Cardiac septum (tissue), 1 donor: ENCODE measurements around the gene SPATA31C1. TPM values are rescaled to one million over a fixed set of nuclear protein-coding genes. Genes with fewer than 3 reads are reported as not detected.
"Not testable (repeated sequence)": the region's sequence is repeated elsewhere in the genome, so short reads cannot be mapped to it uniquely, and the experiment has no call there.

Source experiments
- DNase-seq: peaks from one replicate; pipeline ENCODE4 v3.0.0-alpha.2; 2020; ENCODE audit warnings: low spot score
- intact Hi-C: fragments of 100-400 bp; cut with DNase I; formaldehyde crosslinking; loops from one replicate; pipeline ENCODE4 v1.14.0; 2022
- total RNA-seq: library from RNA; stranded (reverse); fragmentation: NEBNext Ultra II Directional; extraction: Animal tissue kit (Norgen Biotek cat#: 25700); gene quantifications from one replicate; pipeline ENCODE4 v1.2.1, GENCODE V29; 2021
- donor health status: DM: no; HTN: no; CAD: no.

The SPATA31C1 gene
- total RNA-seq, 1 donor from 2014 or later = not detected

DNA sequence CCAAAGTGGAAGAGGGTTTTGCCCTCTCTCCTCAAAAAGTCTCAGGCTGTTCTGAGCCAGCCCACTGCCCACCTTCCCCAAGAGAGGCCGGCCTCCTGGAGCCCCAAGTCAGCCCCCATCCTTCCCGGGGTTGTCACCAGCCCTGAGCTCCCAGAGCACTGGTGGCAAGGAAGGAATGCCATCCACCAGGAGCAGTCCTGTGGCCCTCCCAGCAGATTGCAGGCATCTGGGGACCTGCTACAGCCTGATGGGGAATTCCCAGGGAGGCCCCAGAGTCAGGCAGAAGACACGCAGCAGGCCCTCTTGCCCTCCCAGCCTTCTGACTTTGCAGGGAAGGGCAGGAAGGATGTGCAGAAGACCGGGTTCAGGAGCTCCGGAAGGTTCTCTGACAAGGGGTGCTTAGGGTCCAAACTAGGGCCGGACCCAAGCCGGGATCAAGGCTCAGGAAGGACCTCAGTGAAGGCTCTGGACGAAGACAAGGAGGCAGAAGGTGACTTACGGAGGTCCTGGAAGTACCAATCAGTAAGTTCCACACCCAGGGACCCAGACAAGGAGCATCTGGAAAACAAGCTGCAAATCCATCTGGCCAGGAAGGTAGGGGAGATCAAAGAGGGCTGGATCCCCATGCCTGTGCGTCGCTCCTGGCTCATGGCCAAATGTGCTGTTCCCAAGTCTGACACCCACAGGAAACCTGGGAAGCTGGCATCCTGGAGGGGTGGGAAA lies 31.4 kb upstream of the SPATA31C1 start:
- peak; percentile 53 for DNase-seq
- intact Hi-C loops = no loop called here

DNA sequence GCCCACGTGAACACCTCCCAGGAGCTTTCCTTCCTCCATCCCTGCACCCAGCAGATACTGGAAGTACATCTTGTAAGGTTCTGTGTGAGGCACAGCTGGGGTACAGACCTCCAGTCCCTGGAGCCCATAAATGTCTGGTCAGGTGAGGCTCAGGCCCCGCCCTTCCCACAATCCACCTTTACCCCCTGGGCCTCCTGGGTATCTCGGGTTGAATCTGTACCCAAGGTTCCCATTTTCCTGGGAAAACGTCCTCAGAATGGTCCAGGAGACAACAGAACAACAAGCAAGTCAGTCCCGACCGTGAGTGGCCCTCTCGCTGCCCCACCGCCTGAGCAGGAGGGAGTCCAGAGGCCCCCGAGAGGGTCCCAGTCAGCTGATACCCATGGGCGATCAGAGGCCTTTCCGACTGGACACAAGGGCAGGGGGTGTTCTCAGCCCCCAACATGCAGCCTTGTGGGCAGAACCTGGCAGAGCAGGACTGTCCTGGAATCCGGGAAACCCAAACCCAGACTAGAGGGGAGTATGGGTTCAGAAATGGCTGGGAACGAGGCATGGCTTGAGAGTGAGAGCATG lies 30.7 kb upstream of the SPATA31C1 start:
- peak; percentile 72 for DNase-seq
- intact Hi-C loops = no loop called here

DNA sequence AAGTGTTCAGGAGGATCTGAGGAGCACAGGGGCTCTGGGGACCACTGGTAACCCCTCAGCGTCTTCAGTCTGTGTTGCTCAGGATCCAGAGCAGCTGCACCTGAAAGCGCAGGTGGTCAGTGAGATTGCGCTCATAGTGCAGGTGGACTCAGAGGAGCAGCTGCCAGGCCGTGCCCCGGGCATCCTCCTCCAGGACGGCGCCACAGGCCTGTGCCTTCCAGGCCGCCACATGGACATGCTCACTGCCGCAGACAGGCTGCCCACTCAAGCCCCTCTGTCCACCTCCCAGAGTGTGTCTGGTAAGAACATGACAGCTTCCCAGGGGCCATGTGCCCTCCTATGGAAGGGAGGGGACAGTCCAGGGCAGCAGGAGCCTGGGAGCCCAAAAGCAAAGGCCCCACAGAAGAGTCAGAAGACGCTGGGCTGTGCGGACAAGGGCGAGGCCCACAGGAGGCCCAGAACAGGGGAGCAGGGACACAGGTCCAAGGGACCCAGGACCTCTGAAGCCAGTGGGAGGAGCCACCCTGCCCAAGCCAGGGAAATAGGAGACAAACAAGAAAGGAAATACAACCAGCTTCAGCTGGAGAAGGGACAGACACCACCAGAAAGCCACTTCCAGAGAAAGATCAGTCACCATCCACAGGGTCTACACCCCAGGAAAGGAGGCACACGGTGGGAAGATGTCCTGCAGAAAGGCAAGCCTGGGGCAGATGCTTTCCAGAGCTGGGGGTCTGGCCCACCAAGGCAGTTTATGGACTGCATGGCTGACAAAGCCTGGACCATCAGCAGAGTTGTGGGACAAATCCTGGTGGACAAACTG lies 29.9 kb upstream of the SPATA31C1 start:
- intact Hi-C loops = no loop called here
- DNase-seq = peak; percentile 54

DNA sequence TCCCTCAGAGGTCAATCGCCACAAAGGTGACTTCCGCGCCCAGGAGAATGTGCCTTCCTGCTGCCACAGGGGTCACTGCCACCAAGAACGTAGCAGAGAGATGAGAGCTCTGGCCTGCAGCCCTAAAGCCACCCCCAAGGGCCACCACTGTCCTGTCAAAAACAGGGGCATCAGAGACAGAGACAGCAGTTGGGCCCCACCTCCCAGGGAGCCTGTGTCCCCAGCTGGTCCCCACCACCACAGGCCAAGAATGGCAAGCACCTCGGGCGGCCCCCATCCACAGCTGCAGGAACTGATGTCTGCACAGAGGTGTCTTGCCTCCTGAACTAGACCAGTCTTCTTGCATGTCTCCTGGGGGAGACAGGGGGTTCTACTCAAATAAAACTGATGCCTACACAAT lies 29.3 kb upstream of the SPATA31C1 start:
- intact Hi-C loops = no loop called here
- peak; percentile 72 for DNase-seq

DNA sequence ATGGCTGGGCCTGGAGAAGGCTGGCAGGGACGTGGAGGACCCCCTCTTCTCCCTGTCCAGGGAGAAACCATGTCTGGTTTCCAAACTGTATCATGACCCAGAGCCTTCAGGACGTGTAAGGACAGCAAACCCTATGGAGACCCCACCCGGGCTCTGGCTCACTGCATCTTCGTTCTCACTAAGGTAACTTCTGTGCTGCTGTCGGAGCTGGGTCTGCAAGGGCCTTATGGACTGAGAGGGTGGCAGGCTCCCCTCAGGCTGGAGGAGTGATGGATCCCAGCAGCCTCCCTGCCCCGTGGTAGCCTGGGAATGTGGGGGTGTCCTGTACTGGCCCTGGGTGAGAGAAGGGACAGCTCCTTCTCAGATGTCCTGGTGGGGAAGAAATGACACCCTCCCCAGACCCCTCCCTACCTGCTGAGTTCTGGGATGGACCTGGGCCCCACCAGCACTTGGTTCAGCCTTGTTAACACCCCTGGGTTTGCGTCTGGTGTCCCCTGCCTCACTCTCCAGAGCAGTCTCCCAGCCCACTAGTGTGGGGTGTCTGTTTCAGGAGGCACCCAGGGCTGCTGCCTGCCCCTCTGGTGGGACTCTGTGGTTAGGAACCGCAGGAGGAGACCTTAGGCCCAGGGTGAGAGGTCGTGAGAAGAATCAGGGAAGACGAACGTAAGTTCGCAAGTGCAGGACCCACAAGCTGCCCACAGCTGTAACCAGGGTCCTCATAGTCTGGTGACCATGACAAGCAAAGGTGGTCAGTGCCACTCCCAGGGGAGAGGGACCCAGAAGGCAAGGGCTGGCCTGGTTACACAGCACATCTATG lies 28.5 kb upstream of the SPATA31C1 start:
- intact Hi-C loops = no loop called here
- DNase-seq = peak; percentile 72

DNA sequence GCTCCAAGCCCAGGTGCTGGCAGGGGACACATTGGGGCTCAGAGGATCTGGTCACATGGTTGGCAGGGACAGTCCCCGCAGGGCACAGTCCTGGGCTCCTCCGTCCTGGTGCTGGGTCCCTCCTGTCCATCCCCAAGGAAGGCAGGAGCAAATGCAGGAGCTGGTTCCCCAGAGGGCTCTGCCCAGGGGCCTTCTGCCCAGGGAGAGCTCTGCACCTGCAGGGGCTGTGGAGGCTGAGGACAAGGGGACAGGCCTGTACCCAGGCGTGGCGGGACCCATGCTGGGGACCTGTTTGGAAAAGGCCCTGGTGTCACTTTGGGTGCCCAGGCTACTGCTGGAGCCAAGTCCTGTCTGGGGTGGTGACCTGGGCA lies 27.9 kb upstream of the SPATA31C1 start:
- intact Hi-C loops = no loop called here
- DNase-seq = peak; percentile 66

DNA sequence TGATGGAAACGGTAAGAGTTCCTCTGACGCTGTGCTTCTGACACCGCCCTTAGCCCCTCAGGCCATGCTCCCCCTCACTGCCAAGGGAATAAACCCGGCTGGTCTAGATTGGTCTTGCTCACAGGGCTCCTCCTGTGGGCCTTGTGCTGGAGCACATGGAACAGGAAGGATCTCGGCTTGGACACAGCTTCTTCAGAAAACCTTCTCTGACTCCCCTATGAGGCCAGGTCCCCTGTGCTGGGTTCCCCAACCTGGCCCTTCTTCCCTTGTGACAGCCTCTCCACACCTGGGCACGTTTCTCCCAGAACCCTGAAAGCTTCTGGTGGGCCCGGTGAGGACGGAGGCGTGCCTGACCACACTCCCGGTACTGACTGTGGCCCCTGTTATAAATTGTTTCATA lies 26.9 kb upstream of the SPATA31C1 start:
- DNase-seq = peak; percentile 51
- intact Hi-C loops = no loop called here

DNA sequence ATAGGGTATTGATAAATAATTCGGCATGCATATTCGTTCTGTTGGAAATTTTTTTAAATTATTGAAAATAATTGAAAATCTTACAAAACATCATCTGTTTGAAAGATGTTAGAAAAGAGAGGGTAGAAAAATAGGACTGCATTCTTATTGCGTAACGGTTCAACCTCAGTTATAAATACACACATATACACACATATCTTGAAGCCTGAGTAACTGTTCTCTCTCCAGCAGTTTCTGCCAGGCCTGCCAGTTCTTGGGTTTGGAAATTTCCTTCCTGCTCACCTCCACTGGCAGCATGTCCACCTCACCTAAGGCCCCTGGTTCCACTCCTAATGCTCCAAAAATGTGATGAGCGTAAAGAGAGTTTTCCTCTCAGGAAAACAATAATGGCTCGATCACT lies 26.0 kb upstream of the SPATA31C1 start:
- no peak for DNase-seq
- intact Hi-C loops = no loop called here

DNA sequence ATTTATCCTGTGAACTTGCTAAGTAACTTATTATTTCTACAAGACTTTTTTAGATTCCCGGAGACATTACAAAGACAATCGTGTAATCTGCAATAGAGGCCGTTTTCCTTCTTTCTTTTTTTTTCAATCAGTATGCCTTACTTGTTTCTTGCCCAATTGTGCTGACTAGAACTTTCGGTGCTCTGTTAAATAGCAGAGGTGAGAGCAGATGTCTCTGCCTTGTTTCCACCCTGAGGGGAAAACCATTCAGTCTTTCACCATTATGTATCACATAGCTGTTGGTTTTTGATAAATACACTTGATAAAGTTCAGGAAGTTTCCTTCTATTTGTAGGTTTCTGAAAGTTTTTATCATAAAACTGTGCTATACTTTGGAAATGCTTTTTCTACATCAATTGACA lies 24.8 kb upstream of the SPATA31C1 start:
- intact Hi-C loops = no loop called here

DNA sequence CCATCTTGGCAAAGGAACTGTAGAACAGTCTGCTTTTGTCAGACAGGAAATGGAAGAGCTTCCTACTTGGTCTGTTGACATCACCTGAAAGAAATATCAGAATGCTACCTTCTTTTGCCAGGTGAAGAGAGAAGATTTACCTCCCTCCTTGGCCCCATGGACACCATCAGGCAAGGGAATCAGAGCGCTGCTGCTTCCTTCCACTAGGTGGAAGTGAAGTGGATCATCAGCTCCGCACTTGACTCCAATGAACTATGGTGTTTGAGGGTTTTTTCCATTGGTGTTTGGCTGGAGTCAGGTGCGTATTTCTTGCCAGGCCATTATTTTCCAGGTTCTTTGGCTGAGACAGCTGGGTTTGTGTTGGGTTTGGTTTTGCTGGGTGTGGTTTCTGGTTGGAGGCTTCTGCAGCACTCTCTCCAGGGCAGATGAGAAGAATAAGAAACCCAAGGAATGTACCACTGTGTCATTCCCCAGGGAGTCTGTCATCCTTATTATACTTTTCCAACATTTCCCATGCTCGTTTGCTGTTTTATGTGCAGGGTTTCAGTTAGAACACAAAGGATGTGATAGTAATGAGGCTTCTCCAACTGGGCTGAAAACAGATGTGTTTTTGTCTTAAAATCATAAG lies 22.6 kb upstream of the SPATA31C1 start:
- intact Hi-C loops = no loop called here
- DNase-seq = peak; percentile 29

More for the DNA sequence above, 24.8 kb upstream of the SPATA31C1 start:
- DNase-seq = no peak

DNA sequence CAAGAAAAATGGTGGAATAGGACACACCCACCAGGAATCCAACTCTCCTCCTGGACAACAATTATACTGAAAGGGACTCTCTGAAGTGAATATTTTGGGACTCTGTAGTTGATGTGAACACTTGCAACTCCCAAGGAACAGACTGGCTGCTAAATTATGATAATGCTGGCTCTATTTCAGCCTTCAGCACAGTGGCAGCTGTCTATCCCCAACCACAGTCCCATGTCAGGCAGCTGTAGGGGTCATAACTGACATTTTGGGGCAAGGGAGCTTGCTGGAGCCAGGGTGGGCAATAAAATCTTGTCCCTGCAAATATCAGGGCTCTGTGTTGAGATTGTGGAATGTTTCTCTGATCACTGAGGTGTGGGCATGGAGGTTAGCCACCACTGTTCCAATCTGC lies 20.9 kb upstream of the SPATA31C1 start:
- no peak for DNase-seq
- intact Hi-C loops = no loop called here

DNA sequence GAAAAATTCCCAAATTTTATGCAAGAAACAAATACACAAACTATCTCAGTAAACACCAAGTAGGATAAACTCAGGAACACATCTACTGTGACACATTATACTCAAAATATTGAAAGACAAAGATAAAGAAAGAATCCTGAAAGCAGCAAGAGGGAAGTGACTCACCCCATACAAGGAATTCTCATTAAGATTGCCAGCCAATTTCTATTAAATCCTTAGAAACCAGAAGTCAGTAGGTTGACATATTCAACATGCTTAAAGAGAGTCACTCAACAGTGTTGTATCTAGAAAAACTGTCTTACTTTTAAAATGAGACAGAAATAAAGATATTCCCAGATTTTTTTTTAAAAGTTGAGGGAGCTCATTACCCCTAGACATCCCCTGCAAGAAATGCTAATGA lies 19.6 kb upstream of the SPATA31C1 start:
- intact Hi-C loops = no loop called here
- no peak for DNase-seq

DNA sequence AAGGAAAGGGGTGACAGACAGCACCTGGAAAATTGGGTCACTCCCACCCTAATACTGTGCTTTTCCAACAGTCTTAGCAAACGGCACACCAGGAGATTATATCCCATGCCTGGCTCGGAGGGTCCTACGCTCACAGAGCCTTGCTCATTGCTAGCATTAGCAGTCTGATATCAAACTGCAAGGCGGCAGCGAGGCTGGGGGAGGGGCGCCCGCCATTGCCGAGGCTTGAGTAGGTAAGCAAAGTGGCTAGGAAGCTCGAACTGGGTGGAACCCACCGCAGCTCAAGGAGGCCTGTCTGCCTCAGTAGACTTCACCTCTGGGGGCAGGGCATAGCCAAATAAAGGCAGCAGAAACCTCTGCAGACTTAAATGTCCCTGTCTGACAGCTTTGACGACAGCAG lies 15.4 kb upstream of the SPATA31C1 start:
- DNase-seq, intact Hi-C loops: not testable (repeated sequence)

DNA sequence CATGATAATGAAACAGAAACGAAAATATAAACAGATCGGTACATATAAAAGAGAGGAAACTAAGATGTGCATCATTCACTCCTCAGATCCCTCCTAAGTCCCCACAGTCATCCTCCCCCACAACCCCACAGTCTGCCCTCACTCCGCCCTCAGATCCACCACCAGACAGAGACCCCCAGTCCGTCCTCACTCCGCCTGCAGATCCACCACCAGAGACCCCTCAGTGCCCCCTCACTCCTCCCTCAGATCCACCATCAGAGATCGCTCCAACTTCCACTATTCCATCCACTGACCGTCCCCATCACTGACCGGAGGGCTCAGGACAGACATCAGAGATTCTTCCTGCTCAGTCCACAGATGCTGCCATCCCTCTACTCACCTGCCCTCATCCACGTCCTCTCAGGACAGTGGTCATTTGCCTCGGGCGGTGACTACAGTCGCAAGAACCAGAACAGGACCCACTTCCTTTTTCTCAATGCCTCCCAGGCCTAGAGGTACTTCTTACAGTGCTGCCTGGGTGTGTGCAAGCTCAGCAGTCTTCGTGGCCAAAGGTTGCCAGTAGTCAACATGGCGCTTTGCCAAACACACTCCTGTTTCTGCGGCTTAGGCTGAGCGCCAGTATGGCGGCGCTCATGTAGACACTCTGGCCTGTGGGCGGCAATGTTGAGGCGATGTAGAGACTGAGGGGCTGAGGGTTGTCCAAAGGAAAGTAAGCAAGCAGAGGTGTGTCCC lies 8.3 kb upstream of the SPATA31C1 start:
- DNase-seq = peak; percentile 60
- intact Hi-C loops = no loop called here

DNA sequence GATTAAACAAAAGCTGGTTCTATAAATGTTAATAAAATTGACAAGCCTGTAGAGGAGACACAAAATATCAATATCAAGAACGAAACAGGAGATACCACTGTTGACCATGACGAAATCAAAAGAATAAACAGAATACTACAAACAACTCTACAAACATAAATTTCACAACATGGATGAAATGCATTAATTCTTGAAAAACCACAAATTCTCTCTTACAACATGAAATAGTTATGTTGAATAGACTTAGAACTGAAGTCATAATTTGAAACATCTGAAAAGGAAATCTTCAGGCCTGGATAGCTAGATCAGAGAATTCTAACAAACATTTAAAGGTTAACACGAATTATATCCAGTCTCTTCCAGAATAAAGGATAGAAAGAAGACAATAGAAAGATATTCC lies 6.9 kb upstream of the SPATA31C1 start:
- intact Hi-C loops = no loop called here
- no peak for DNase-seq

DNA sequence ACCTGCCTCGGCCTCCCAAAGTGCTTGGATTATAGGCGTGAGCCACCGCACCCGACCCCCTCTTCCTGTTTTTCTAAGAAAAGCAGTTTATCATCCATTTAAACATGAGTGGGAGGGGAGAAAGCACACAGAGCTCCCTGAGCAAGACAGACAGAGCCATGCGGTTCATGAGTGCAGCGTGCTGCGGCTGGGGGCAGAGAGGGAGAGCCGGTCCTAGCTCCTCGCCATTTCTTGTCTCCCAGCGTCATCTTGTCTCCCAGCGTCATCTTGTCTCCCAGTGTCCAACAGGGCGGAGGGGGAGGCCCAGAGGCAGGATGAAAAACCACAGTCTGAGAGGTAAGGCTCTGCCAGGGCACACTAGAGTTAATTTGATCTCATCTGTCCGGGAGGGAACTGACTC lies 1.3 kb downstream of the SPATA31C1 start:
- DNase-seq, intact Hi-C loops: not testable (repeated sequence)

DNA sequence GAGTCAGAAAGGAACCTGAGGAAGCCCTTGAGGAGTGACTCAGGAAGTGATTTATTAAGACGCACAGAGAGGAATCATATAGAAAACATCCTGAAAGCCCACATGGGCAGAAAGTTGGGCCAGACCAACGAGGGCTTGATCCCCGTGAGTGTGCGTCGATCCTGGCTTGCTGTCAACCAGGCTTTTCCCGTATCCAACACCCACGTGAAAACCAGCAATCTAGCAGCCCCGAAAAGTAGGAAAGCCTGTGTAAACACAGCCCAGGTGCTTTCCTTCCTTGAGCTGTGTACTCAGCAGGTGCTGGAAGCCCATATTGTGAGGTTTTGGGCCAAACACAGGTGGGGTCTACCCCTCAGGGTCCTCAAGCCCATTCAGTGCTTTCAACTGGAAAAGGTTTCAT lies 3.8 kb downstream of the SPATA31C1 start:
- intact Hi-C loops, DNase-seq: not testable (repeated sequence)

DNA sequence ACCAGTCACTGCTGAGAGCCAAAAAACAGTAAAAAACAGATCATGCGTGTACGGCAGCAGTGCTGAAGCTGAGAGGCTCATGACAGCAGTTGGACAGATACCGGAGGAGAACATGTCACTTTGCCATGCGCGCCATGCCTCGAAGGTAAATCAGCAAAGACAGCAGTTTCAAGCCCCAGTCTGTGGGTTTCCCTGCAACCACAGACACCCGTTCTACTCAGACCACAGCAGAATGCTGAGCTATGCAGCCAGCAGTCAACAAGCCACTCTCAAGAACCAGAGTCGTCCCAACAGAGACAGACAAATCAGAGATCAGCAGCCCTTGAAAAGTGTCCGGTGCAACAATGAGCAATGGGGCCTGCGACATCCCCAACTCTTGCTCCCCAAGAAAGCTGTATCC lies 5.2 kb downstream of the SPATA31C1 start:
- intact Hi-C loops, DNase-seq: not testable (repeated sequence)

DNA sequence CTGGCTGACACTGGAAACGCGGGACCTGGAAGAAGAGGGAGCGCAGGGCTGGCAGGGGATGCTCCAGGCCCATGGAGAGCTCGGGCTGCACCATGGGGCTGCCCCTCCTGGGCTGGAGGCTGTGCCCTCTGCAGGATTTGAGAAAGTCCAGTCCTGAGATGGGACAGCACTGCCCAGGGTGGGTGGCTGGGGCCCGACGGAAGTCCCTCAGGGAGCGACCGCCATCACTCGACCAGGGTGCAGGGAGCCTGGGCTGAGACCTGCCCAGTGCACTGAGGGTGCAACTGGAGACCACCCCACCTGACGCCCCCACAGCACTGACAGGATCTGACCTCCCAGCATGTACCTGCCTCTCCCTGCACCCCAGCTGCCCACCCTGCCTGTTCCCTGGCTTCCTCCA lies 7.1 kb downstream of the SPATA31C1 start:
- DNase-seq, intact Hi-C loops: not testable (repeated sequence)
